GM23338 (cell line): ENCODE data around the gene CDC14A. TPM values are rescaled to one million over a fixed set of nuclear protein-coding genes. Genes with fewer than 3 reads are reported as not detected.

ENCODE experiments used
- ATAC-seq: fragments of 200-7000 bp; cut with Tn5 transposase; 3 replicates; pipeline ENCODE4 v1.9.1; 2020
- DNase-seq: peaks from one replicate; pipeline ENCODE4 v3.0.0-alpha.2; 2015; ENCODE audit warnings: low spot score
- H2AFZ ChIP-seq: fragments of 200-600 bp; sonication (generic); 2 replicates; pipeline ENCODE4 v1.8.0; 2016; ENCODE audit warnings: antibody characterized with exemption, mild to moderate bottlenecking, moderate library complexity
- H3F3A ChIP-seq: fragments of 200-600 bp; sonication (generic); replicated peaks from 2 replicates; pipeline ENCODE4 v1.8.0; 2017; ENCODE audit warnings: antibody characterized with exemption, mixed run types, low read depth
- H3K27ac ChIP-seq: fragments of 200-600 bp; sonication (generic); 2 replicates; pipeline ENCODE4 v1.6.1; 2016; ENCODE audit warnings: low read depth
- H3K27me3 ChIP-seq: fragments of 200-600 bp; sonication (generic); 2 replicates; pipeline ENCODE4 v1.8.0; 2016; ENCODE audit warnings: mild to moderate bottlenecking, mixed run types, moderate library complexity; ENCODE audit not compliant: insufficient read depth
- H3K36me3 ChIP-seq: fragments of 200-600 bp; sonication (generic); 2 replicates; pipeline ENCODE4 v1.8.0; 2016; ENCODE audit warnings: mild to moderate bottlenecking; ENCODE audit not compliant: insufficient read depth
- H3K4me1 ChIP-seq: fragments of 200-600 bp; sonication (generic); 2 replicates; pipeline ENCODE4 v1.8.0; 2016; ENCODE audit warnings: mild to moderate bottlenecking, moderate library complexity; ENCODE audit not compliant: insufficient read depth
- H3K4me2 ChIP-seq: fragments of 200-600 bp; sonication (generic); 2 replicates; pipeline ENCODE4 v1.7.1; 2017; ENCODE audit warnings: mixed run types
- H3K4me3 ChIP-seq: fragments of 200-600 bp; sonication (generic); 2 replicates; pipeline ENCODE4 v1.6.1; 2016; ENCODE audit warnings: mixed run types
- H3K79me2 ChIP-seq: fragments of 200-600 bp; sonication (generic); replicated peaks from 2 replicates; pipeline ENCODE4 v1.8.0; 2017; ENCODE audit warnings: mild to moderate bottlenecking; ENCODE audit not compliant: insufficient read depth
- H3K9me2 ChIP-seq: fragments of 200-600 bp; sonication (generic); 2 replicates; pipeline ENCODE4 v1.8.0; 2017; ENCODE audit not compliant: insufficient read depth
- H4K20me1 ChIP-seq: fragments of 200-600 bp; sonication (generic); replicated peaks from 2 replicates; pipeline ENCODE4 v1.8.0; 2017; ENCODE audit warnings: mild to moderate bottlenecking; ENCODE audit not compliant: insufficient read depth
- H3K27ac Mint-ChIP-seq: 2 replicates; pipeline ENCODE4 v1.8.0; 2020; ENCODE audit warnings: inconsistent platforms, mild to moderate bottlenecking, moderate library complexity, mixed read lengths
- H3K27me3 Mint-ChIP-seq: 3 replicates; pipeline ENCODE4 v1.8.0; 2022; ENCODE audit warnings: low read depth, mild to moderate bottlenecking, moderate library complexity, mixed read lengths, inconsistent platforms; ENCODE audit not compliant: insufficient read depth, poor library complexity
- H3K36me3 Mint-ChIP-seq: 3 replicates; pipeline ENCODE4 v1.8.0; 2021; ENCODE audit warnings: low read depth, mild to moderate bottlenecking, inconsistent platforms, moderate library complexity, mixed read lengths
- H3K4me1 Mint-ChIP-seq: 3 replicates; pipeline ENCODE4 v1.8.0; 2020; ENCODE audit warnings: mild to moderate bottlenecking, inconsistent platforms, mixed read lengths
- H3K4me3 Mint-ChIP-seq: 3 replicates; pipeline ENCODE4 v1.8.0; 2021; ENCODE audit warnings: moderate library complexity, mild to moderate bottlenecking, inconsistent platforms, mixed read lengths
- H3K9me3 Mint-ChIP-seq: 3 replicates; pipeline ENCODE4 v1.8.0; 2020; ENCODE audit warnings: moderate library complexity, mild to moderate bottlenecking, inconsistent platforms, mixed read lengths
- CREB1 ChIP-seq: fragments of 250-450 bp; sonication (Bioruptor Pico); IDR thresholded peaks from 2 replicates; pipeline ENCODE4 v1.5.0; 2020; ENCODE audit warnings: low read depth, mild to moderate bottlenecking, moderate library complexity
- ETS1 ChIP-seq: IDR thresholded peaks from 2 replicates; pipeline ENCODE4 v1.6.1; 2016; ENCODE audit warnings: antibody characterized with exemption
- EZH2 ChIP-seq: fragments of 200-600 bp; sonication (generic); IDR thresholded peaks from one replicate; pipeline ENCODE4 v1.8.0; 2017; ENCODE audit warnings: antibody characterized with exemption, mild to moderate bottlenecking, low read depth; ENCODE audit not compliant: unreplicated experiment
- EZH2phosphoT487 ChIP-seq: fragments of 200-600 bp; sonication (generic); IDR thresholded peaks from one replicate; pipeline ENCODE4 v1.8.1; 2018; ENCODE audit warnings: antibody characterized with exemption; ENCODE audit not compliant: unreplicated experiment
- JUNB ChIP-seq: IDR thresholded peaks from one replicate; pipeline ENCODE4 v1.6.1; 2016; ENCODE audit warnings: antibody characterized with exemption; ENCODE audit not compliant: unreplicated experiment
- NANOG ChIP-seq: IDR thresholded peaks from 2 replicates; pipeline ENCODE4 v1.6.1; 2016; ENCODE audit warnings: antibody characterized with exemption, borderline replicate concordance
- POLR2AphosphoS5 ChIP-seq: IDR thresholded peaks from 2 replicates; pipeline ENCODE4 v1.6.1; 2016; ENCODE audit warnings: antibody characterized with exemption, low read depth
- REST ChIP-seq: IDR thresholded peaks from one replicate; pipeline ENCODE4 v1.6.1; 2018; ENCODE audit warnings: antibody characterized with exemption; ENCODE audit not compliant: unreplicated experiment
- STAT1 ChIP-seq: IDR thresholded peaks from one replicate; pipeline ENCODE4 v1.6.1; 2016; ENCODE audit warnings: antibody characterized with exemption; ENCODE audit not compliant: unreplicated experiment
- ZNF114 ChIP-seq: fragments of 250-450 bp; sonication (Bioruptor Pico); IDR thresholded peaks from 2 replicates; pipeline ENCODE4 v1.5.0; 2020; ENCODE audit warnings: mild to moderate bottlenecking, moderate library complexity
- ZNF331 ChIP-seq: fragments of 250-450 bp; sonication (Bioruptor Pico); IDR thresholded peaks from 2 replicates; pipeline ENCODE4 v1.5.0; 2020; ENCODE audit warnings: low read depth, mild to moderate bottlenecking, moderate library complexity
- polyA plus RNA-seq: library from polyadenylated mRNA; unstranded; fragments of >200 nt; fragmentation: Nextera tagmentation; extraction: Ambion mirVana; gene quantifications from 2 replicates; pipeline ENCODE4 v1.2.1, GENCODE V29; 2016
- total RNA-seq: library from RNA; depleted of rRNA; stranded (reverse); fragments of >200 nt; shearing (Covaris generic); gene quantifications from 2 replicates; pipeline ENCODE4 v1.2.3, GENCODE V29; 2014
- TF ChIP-seq, protein P1 (sequence below): fragments of 250-450 bp; sonication (Bioruptor Pico); IDR thresholded peaks from 2 replicates; pipeline ENCODE4 v1.5.0; 2020; ENCODE audit warnings: mild to moderate bottlenecking, moderate library complexity
- TF ChIP-seq, protein P2 (sequence below), 2 experiments: fragments of 200-600 bp in 1 of 2; sonication (generic) in 1 of 2; conservative IDR thresholded peaks; 2 replicates each; pipeline versions ENCODE4 v1.5.1 to v1.6.1; 2016 to 2017; ENCODE audit warnings: antibody characterized with exemption in 2 of 2, low read depth in 2 of 2, mild to moderate bottlenecking in 2 of 2, moderate library complexity in 1 of 2

Gene CDC14A
- total and polyA plus RNA-seq, 2 experiments from 2014 or later, result 11.1 to 20.8 TPM

- peaks cover 12% of the 10 kb centered on the region for H3K27me3 Mint-ChIP-seq
- no peak overlapping the region for H3K27ac Mint-ChIP-seq
- H3K4me1 Mint-ChIP-seq, result peaks cover 12% of the 10 kb centered on the region
These were observed 180.3 kb downstream of the CDC14A start for GRCh38 chr1:100532645-100533044.

More at GRCh38 chr1:100532645-100533044, 180.3 kb downstream of the CDC14A start:
- Histone ChIP-seq H3K4me1 (peaks cover 3% of the 10 kb centered on the region; the same call in 1 of the 2 replicates), H2AFZ (peak overlapping the region; percentile 69), H3K27me3 (peaks cover 20% of the 10 kb centered on the region), H3K36me3 (no peaks in the 10 kb centered on the region), H3K79me2 (no peaks in the 10 kb centered on the region), H3K4me3 (no peak overlapping the region), H3K9me2 (no peaks in the 10 kb centered on the region), H4K20me1 (no peaks in the 10 kb centered on the region), H3K27ac (no peak overlapping the region), H3F3A (no peaks in the 10 kb centered on the region), H3K4me2 (no peak overlapping the region)
- Mint-ChIP-seq H3K4me3 (no peak overlapping the region), H3K36me3 (no peaks in the 10 kb centered on the region), H3K9me3 (no peaks in the 10 kb centered on the region)
- DNase-seq (no peak), ATAC-seq (no peak)
- TF ChIP-seq JUNB (no peak), EZH2phosphoT487 (no peak), ETS1 (no peak), ZNF331 (CRISPR knock-in tag) (no peak), NANOG (no peak), STAT1 (no peak), ZNF114 (CRISPR knock-in tag) (no peak), POLR2AphosphoS5 (no peak), CREB1 (CRISPR knock-in tag) (no peak), REST (no peak), EZH2 (no peak)
- TF ChIP-seq, protein P1, sequence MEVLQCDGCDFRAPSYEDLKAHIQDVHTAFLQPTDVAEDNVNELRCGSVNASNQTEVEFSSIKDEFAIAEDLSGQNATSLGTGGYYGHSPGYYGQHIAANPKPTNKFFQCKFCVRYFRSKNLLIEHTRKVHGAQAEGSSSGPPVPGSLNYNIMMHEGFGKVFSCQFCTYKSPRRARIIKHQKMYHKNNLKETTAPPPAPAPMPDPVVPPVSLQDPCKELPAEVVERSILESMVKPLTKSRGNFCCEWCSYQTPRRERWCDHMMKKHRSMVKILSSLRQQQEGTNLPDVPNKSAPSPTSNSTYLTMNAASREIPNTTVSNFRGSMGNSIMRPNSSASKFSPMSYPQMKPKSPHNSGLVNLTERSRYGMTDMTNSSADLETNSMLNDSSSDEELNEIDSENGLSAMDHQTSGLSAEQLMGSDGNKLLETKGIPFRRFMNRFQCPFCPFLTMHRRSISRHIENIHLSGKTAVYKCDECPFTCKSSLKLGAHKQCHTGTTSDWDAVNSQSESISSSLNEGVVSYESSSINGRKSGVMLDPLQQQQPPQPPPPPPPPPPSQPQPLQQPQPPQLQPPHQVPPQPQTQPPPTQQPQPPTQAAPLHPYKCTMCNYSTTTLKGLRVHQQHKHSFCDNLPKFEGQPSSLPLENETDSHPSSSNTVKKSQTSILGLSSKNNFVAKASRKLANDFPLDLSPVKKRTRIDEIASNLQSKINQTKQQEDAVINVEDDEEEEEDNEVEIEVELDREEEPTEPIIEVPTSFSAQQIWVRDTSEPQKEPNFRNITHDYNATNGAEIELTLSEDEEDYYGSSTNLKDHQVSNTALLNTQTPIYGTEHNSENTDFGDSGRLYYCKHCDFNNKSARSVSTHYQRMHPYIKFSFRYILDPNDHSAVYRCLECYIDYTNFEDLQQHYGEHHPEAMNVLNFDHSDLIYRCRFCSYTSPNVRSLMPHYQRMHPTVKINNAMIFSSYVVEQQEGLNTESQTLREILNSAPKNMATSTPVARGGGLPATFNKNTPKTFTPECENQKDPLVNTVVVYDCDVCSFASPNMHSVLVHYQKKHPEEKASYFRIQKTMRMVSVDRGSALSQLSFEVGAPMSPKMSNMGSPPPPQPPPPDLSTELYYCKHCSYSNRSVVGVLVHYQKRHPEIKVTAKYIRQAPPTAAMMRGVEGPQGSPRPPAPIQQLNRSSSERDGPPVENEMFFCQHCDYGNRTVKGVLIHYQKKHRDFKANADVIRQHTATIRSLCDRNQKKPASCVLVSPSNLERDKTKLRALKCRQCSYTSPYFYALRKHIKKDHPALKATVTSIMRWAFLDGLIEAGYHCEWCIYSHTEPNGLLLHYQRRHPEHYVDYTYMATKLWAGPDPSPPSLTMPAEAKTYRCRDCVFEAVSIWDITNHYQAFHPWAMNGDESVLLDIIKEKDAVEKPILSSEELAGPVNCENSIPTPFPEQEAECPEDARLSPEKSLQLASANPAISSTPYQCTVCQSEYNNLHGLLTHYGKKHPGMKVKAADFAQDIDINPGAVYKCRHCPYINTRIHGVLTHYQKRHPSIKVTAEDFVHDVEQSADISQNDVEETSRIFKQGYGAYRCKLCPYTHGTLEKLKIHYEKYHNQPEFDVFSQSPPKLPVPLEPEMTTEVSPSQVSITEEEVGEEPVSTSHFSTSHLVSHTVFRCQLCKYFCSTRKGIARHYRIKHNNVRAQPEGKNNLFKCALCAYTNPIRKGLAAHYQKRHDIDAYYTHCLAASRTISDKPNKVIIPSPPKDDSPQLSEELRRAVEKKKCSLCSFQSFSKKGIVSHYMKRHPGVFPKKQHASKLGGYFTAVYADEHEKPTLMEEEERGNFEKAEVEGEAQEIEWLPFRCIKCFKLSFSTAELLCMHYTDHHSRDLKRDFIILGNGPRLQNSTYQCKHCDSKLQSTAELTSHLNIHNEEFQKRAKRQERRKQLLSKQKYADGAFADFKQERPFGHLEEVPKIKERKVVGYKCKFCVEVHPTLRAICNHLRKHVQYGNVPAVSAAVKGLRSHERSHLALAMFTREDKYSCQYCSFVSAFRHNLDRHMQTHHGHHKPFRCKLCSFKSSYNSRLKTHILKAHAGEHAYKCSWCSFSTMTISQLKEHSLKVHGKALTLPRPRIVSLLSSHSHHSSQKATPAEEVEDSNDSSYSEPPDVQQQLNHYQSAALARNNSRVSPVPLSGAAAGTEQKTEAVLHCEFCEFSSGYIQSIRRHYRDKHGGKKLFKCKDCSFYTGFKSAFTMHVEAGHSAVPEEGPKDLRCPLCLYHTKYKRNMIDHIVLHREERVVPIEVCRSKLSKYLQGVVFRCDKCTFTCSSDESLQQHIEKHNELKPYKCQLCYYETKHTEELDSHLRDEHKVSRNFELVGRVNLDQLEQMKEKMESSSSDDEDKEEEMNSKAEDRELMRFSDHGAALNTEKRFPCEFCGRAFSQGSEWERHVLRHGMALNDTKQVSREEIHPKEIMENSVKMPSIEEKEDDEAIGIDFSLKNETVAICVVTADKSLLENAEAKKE, result no peak
- TF ChIP-seq, protein P2, sequence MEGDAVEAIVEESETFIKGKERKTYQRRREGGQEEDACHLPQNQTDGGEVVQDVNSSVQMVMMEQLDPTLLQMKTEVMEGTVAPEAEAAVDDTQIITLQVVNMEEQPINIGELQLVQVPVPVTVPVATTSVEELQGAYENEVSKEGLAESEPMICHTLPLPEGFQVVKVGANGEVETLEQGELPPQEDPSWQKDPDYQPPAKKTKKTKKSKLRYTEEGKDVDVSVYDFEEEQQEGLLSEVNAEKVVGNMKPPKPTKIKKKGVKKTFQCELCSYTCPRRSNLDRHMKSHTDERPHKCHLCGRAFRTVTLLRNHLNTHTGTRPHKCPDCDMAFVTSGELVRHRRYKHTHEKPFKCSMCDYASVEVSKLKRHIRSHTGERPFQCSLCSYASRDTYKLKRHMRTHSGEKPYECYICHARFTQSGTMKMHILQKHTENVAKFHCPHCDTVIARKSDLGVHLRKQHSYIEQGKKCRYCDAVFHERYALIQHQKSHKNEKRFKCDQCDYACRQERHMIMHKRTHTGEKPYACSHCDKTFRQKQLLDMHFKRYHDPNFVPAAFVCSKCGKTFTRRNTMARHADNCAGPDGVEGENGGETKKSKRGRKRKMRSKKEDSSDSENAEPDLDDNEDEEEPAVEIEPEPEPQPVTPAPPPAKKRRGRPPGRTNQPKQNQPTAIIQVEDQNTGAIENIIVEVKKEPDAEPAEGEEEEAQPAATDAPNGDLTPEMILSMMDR (conservative IDR thresholded peaks at IDR 0.05; ENCODE audit: low read depth in 2 of 2), result no peak
